ENCODE measurements around the gene JAM2.

Gene JAM2

DNA sequence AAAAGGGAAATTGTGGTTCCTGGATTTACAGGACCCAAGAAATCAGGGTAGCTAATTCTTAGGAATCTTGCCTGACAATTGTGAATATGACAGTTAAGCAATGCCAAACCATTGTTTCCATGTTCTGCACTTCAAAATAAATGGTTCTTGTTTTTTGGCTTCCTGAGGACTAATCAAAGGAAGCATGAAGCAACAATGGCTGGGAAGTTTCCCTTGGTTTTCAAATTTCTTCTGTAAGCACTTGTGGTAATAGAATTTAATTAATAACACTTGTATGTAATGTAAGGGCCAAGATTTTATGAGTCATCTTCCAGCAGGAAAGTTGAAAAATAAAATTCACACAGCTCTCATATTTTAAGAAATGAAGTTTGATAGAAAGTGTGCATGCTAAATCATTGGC, 31.7 kb downstream of the JAM2 start:
- Histone ChIP-seq H3K4me2 (ENCODE audit: low read length, poor library complexity, severe bottlenecking) (no peak overlapping the region), H2AFZ (ENCODE audit: low read depth, low read length) (no peak overlapping the region), H3K36me3 (ENCODE audit: control insufficient read depth in 1 of 2, insufficient read depth in 2 of 2, low read depth in 1 of 2, low read length in 2 of 2) (no peaks in the 10 kb centered on the region), H2BK12ac (ENCODE audit: low read length in 2 of 2) (no peak overlapping the region), H3K79me1 (replicated peaks; ENCODE audit: low read length, poor library complexity, severe bottlenecking) (no peaks in the 10 kb centered on the region), H3K23ac (ENCODE audit: low read length in 2 of 2) (no peak overlapping the region), H3K27ac (ENCODE audit: low read length, poor library complexity, severe bottlenecking) (no peak overlapping the region), H3K18ac (ENCODE audit: low read depth in 1 of 2, low read length in 2 of 2) (no peak overlapping the region), H3K4ac (ENCODE audit: low read depth in 1 of 2, low read length in 2 of 2) (no peak overlapping the region), H3K4me1 (ENCODE audit: control insufficient read depth, insufficient read depth, low read depth, low read length) (no peaks in the 10 kb centered on the region), H2AK5ac (ENCODE audit: low read length, severe bottlenecking) (no peak overlapping the region), H2BK5ac (ENCODE audit: low read depth, low read length, poor library complexity, severe bottlenecking) (no peak overlapping the region), H2BK120ac (ENCODE audit: low read depth, low read length) (no peak overlapping the region), H3K27me3 (ENCODE audit: control insufficient read depth in 1 of 2, insufficient read depth in 1 of 2, low read length in 2 of 2) (peaks cover 0 to 3% of the 10 kb centered on the region in 2 experiments), H3K9me3 (ENCODE audit: control insufficient read depth, low read length) (no peaks in the 10 kb centered on the region), H4K91ac (ENCODE audit: low read length) (no peak overlapping the region), H3K14ac (ENCODE audit: low read length in 2 of 2) (no peak overlapping the region), H3K4me3 (ENCODE audit: insufficient read depth in 1 of 2, low read depth in 1 of 2, low read length in 2 of 2) (no peak overlapping the region), H2BK15ac (ENCODE audit: low read depth, poor library complexity, severe bottlenecking) (no peak overlapping the region), H3K9ac (ENCODE audit: low read length) (no peak overlapping the region), H4K8ac (ENCODE audit: low read length) (no peak overlapping the region)
- no peak for DNase-seq

DNA sequence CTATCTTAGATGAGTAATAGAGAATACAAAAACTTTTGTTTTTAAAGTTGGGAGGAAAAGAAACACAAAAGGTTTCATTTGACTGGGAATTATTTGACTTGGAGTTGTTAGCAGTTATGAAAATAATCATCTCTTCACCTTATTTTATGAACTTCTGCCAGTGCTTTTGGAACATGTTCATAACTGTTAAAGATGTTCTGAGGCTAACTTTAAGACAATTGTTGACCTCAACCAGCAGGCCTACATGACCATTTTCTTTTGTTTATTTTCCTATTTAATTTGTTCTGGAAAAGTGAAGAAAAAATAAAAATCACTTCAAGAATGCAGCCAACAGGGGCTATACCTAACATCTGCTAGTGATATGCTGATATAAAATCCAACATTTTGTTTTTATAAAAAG, 37.4 kb downstream of the JAM2 start:
- Histone ChIP-seq H3K4me2 (ENCODE audit: low read length, poor library complexity, severe bottlenecking) (no peak overlapping the region), H3K4me1 (ENCODE audit: control insufficient read depth, insufficient read depth, low read depth, low read length) (no peaks in the 10 kb centered on the region), H3K4ac (ENCODE audit: low read depth in 1 of 2, low read length in 2 of 2) (no peak overlapping the region), H3K9me3 (ENCODE audit: control insufficient read depth, low read length) (no peaks in the 10 kb centered on the region), H4K8ac (ENCODE audit: low read length) (no peak overlapping the region), H2AFZ (ENCODE audit: low read depth, low read length) (no peak overlapping the region), H2BK120ac (ENCODE audit: low read depth, low read length) (no peak overlapping the region), H3K18ac (ENCODE audit: low read depth in 1 of 2, low read length in 2 of 2) (no peak overlapping the region), H3K14ac (ENCODE audit: low read length in 2 of 2) (no peak overlapping the region), H3K23ac (ENCODE audit: low read length in 2 of 2) (no peak overlapping the region), H3K36me3 (ENCODE audit: control insufficient read depth in 1 of 2, insufficient read depth in 2 of 2, low read depth in 1 of 2, low read length in 2 of 2) (no peaks in the 10 kb centered on the region), H3K9ac (ENCODE audit: low read length) (no peak overlapping the region), H3K79me1 (replicated peaks; ENCODE audit: low read length, poor library complexity, severe bottlenecking) (no peaks in the 10 kb centered on the region), H3K27ac (ENCODE audit: low read length, poor library complexity, severe bottlenecking) (no peak overlapping the region), H4K91ac (ENCODE audit: low read length) (no peak overlapping the region), H2AK5ac (ENCODE audit: low read length, severe bottlenecking) (no peak overlapping the region), H3K27me3 (ENCODE audit: control insufficient read depth in 1 of 2, insufficient read depth in 1 of 2, low read length in 2 of 2) (peaks cover 0 to 3% of the 10 kb centered on the region in 2 experiments), H2BK12ac (ENCODE audit: low read length in 2 of 2) (no peak overlapping the region), H2BK5ac (ENCODE audit: low read depth, low read length, poor library complexity, severe bottlenecking) (no peak overlapping the region), H2BK15ac (ENCODE audit: low read depth, poor library complexity, severe bottlenecking) (no peak overlapping the region), H3K4me3 (ENCODE audit: insufficient read depth in 1 of 2, low read depth in 1 of 2, low read length in 2 of 2) (no peak overlapping the region)
- no peak for DNase-seq

DNA sequence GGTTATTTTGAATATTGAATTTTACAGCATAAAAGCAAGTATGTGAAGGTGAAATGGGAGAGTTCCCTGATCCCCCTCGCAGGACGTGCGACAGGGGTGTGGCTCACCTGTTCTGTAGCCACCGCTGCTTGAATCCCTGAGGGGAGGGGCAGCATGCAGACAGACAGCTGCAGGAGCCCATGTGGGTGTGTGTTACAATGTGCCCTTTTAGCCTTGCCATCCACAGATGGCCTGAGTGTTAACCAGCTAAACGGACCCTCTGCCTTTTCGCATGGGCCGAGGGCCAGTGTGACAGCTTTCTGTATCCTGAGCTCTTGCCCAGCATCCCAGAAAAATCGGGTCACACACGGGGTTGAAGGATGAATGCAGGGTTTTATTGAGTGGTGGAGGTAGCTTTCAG, 43.3 kb downstream of the JAM2 start:
- no peaks in the 10 kb centered on the region for H3K4me1 ChIP-seq (ENCODE audit: control insufficient read depth, insufficient read depth, low read depth, low read length)
- no peak overlapping the region for H2BK12ac ChIP-seq (ENCODE audit: low read length in 2 of 2)
- H2BK5ac ChIP-seq (ENCODE audit: low read depth, low read length, poor library complexity, severe bottlenecking): no peak overlapping the region
- no peak overlapping the region for H4K91ac ChIP-seq (ENCODE audit: low read length)
- no peak overlapping the region for H3K4me3 ChIP-seq (ENCODE audit: insufficient read depth in 1 of 2, low read depth in 1 of 2, low read length in 2 of 2)
- H2BK15ac ChIP-seq (ENCODE audit: low read depth, poor library complexity, severe bottlenecking): no peak overlapping the region
- H3K27ac ChIP-seq (ENCODE audit: low read length, poor library complexity, severe bottlenecking): no peak overlapping the region
- H3K9me3 ChIP-seq (ENCODE audit: control insufficient read depth, low read length): no peaks in the 10 kb centered on the region
- H3K36me3 ChIP-seq (ENCODE audit: control insufficient read depth in 1 of 2, insufficient read depth in 2 of 2, low read depth in 1 of 2, low read length in 2 of 2): no peaks in the 10 kb centered on the region
- WGBS: 30% methylated on average over 9 of the region's 9 CpGs
- no peak overlapping the region for H4K8ac ChIP-seq (ENCODE audit: low read length)
- no peak overlapping the region for H2BK120ac ChIP-seq (ENCODE audit: low read depth, low read length)
- H2AFZ ChIP-seq (ENCODE audit: low read depth, low read length): no peak overlapping the region
- H3K14ac ChIP-seq (ENCODE audit: low read length in 2 of 2): no peak overlapping the region
- no peak overlapping the region for H3K23ac ChIP-seq (ENCODE audit: low read length in 2 of 2)
- H3K79me1 ChIP-seq (replicated peaks; ENCODE audit: low read length, poor library complexity, severe bottlenecking): no peaks in the 10 kb centered on the region
- H3K27me3 ChIP-seq (ENCODE audit: control insufficient read depth in 1 of 2, insufficient read depth in 1 of 2, low read length in 2 of 2): peaks cover 0 to 3% of the 10 kb centered on the region in 2 experiments
- no peak overlapping the region for H3K4me2 ChIP-seq (ENCODE audit: low read length, poor library complexity, severe bottlenecking)
- no peak overlapping the region for H3K4ac ChIP-seq (ENCODE audit: low read depth in 1 of 2, low read length in 2 of 2)
- no peak overlapping the region for H2AK5ac ChIP-seq (ENCODE audit: low read length, severe bottlenecking)
- no peak overlapping the region for H3K9ac ChIP-seq (ENCODE audit: low read length)
- no peak for DNase-seq
- no peak overlapping the region for H3K18ac ChIP-seq (ENCODE audit: low read depth in 1 of 2, low read length in 2 of 2)

- Histone ChIP-seq H2AK5ac (ENCODE audit: low read length, severe bottlenecking) (no peak overlapping the region), H4K8ac (ENCODE audit: low read length) (no peak overlapping the region), H2AFZ (ENCODE audit: low read depth, low read length) (no peak overlapping the region), H3K18ac (ENCODE audit: low read depth in 1 of 2, low read length in 2 of 2) (no peak overlapping the region), H3K9ac (ENCODE audit: low read length) (no peak overlapping the region), H3K79me1 (replicated peaks; ENCODE audit: low read length, poor library complexity, severe bottlenecking) (no peaks in the 10 kb centered on the region), H3K4me3 (ENCODE audit: insufficient read depth in 1 of 2, low read depth in 1 of 2, low read length in 2 of 2) (no peak overlapping the region), H3K14ac (ENCODE audit: low read length in 2 of 2) (no peak overlapping the region), H2BK12ac (ENCODE audit: low read length in 2 of 2) (no peak overlapping the region), H3K36me3 (ENCODE audit: control insufficient read depth in 1 of 2, insufficient read depth in 2 of 2, low read depth in 1 of 2, low read length in 2 of 2) (no peaks in the 10 kb centered on the region), H3K4ac (ENCODE audit: low read depth in 1 of 2, low read length in 2 of 2) (no peak overlapping the region), H2BK5ac (ENCODE audit: low read depth, low read length, poor library complexity, severe bottlenecking) (no peak overlapping the region), H3K23ac (ENCODE audit: low read length in 2 of 2) (no peak overlapping the region), H3K27ac (ENCODE audit: low read length, poor library complexity, severe bottlenecking) (no peak overlapping the region), H3K27me3 (ENCODE audit: control insufficient read depth in 1 of 2, insufficient read depth in 1 of 2, low read length in 2 of 2) (no peaks in the 10 kb centered on the region), H2BK120ac (ENCODE audit: low read depth, low read length) (no peak overlapping the region), H3K9me3 (ENCODE audit: control insufficient read depth, low read length) (no peaks in the 10 kb centered on the region), H4K91ac (ENCODE audit: low read length) (no peak overlapping the region), H3K4me1 (ENCODE audit: control insufficient read depth, insufficient read depth, low read depth, low read length) (no peaks in the 10 kb centered on the region), H2BK15ac (ENCODE audit: low read depth, poor library complexity, severe bottlenecking) (no peak overlapping the region), H3K4me2 (ENCODE audit: low read length, poor library complexity, severe bottlenecking) (no peak overlapping the region)
- DNase-seq: no peak
- WGBS: 87% methylated on average over 4 of the region's 4 CpGs
Measured at GRCh38 chr21:25687787-25688186, 48.7 kb downstream of the JAM2 start.

Data from mesenchymal stem cell (in vitro differentiated cells and primary cell).